Osteoblast (primary cell): ENCODE data around the gene PTPRK. TPM values are rescaled to one million over a fixed set of nuclear protein-coding genes. Genes with fewer than 3 reads are reported as not detected.

Source experiments
- DNase-seq: peaks from one replicate; pipeline ENCODE4 v3.0.0; 2011; ENCODE audit warnings: low spot score, mixed read lengths; ENCODE audit not compliant: insufficient read length; ENCODE audit errors: missing footprints
- H2AFZ ChIP-seq: 2 replicates; pipeline ENCODE4 v1.6.0; 2011; ENCODE audit warnings: mild to moderate bottlenecking, low read length
- H3K27ac ChIP-seq: 2 replicates; pipeline ENCODE4 v1.5.1; 2011; ENCODE audit warnings: mild to moderate bottlenecking, low read depth, low read length, moderate library complexity
- H3K27me3 ChIP-seq: 2 replicates; pipeline ENCODE4 v1.6.0; 2012; ENCODE audit warnings: mild to moderate bottlenecking, control low read depth, inconsistent platforms, low read length, moderate library complexity; ENCODE audit not compliant: insufficient read depth
- H3K36me3 ChIP-seq: 2 replicates; pipeline ENCODE4 v1.5.1; 2011; ENCODE audit warnings: mild to moderate bottlenecking, low read length, control low read depth, moderate library complexity; ENCODE audit not compliant: insufficient read depth
- H3K4me1 ChIP-seq: 2 replicates; pipeline ENCODE4 v1.5.1; 2011; ENCODE audit warnings: mild to moderate bottlenecking, low read length, control low read depth, moderate library complexity; ENCODE audit not compliant: insufficient read depth
- H3K4me2 ChIP-seq: 2 replicates; pipeline ENCODE4 v1.6.0; 2011; ENCODE audit warnings: mild to moderate bottlenecking, low read length; ENCODE audit not compliant: insufficient read depth
- H3K4me3 ChIP-seq: fragments of 200-600 bp; sonication (generic); 3 replicates; pipeline ENCODE4 v1.5.1; 2012; ENCODE audit warnings: mild to moderate bottlenecking, low read length, inconsistent platforms; ENCODE audit not compliant: insufficient read depth
- H3K79me2 ChIP-seq: 2 replicates; pipeline ENCODE4 v1.6.0; 2012; ENCODE audit warnings: mild to moderate bottlenecking, low read length, control low read depth, inconsistent platforms; ENCODE audit not compliant: insufficient read depth
- H3K9me3 ChIP-seq: 2 replicates; pipeline ENCODE4 v1.5.1; 2011; ENCODE audit warnings: low read depth, low read length, control low read depth
- H4K20me1 ChIP-seq: 2 replicates; pipeline ENCODE4 v1.6.0; 2012; ENCODE audit warnings: mild to moderate bottlenecking, low read length, control low read depth; ENCODE audit not compliant: insufficient read depth
- CTCF ChIP-seq: IDR thresholded peaks from 2 replicates; pipeline ENCODE4 v1.5.1; 2011; ENCODE audit warnings: mild to moderate bottlenecking, low read depth, low read length, moderate library complexity; ENCODE audit errors: extremely low read depth
- total RNA-seq: library from RNA; depleted of rRNA; stranded (reverse); fragments of >200 nt; gene quantifications from 2 replicates; pipeline ENCODE4 v1.2.3, GENCODE V29; 2012

Gene PTPRK
- total RNA-seq, 1 donor = 165 TPM

- peaks cover 8% of the 10 kb centered on the region for H3K79me2 ChIP-seq
- H3K27me3 ChIP-seq = no peaks in the 10 kb centered on the region
- no peaks in the 10 kb centered on the region for H3K9me3 ChIP-seq
- H3K36me3 ChIP-seq = no peaks in the 10 kb centered on the region
- H4K20me1 ChIP-seq = peaks cover 3% of the 10 kb centered on the region
- no peak overlapping the region for H2AFZ ChIP-seq
- H3K27ac ChIP-seq = no peak overlapping the region
- TF ChIP-seq CTCF = no peak
- no peak for DNase-seq
- H3K4me1 ChIP-seq = peaks cover 13% of the 10 kb centered on the region
- no peak overlapping the region for H3K4me3 ChIP-seq
- no peak overlapping the region for H3K4me2 ChIP-seq
Measured at GRCh38 chr6:128127650-128128049, 392.7 kb downstream of the PTPRK start.

GRCh38 chr6:128124713-128125112 lies 395.7 kb downstream of the PTPRK start:
- H3K4me1 ChIP-seq = peaks cover 7% of the 10 kb centered on the region
- H3K4me2 ChIP-seq = no peak overlapping the region
- no peak for TF ChIP-seq CTCF
- H4K20me1 ChIP-seq = no peaks in the 10 kb centered on the region
- no peak for DNase-seq
- no peak overlapping the region for H3K4me3 ChIP-seq
- H3K9me3 ChIP-seq = no peaks in the 10 kb centered on the region
- no peak overlapping the region for H2AFZ ChIP-seq
- no peaks in the 10 kb centered on the region for H3K36me3 ChIP-seq
- H3K79me2 ChIP-seq = peaks cover 8% of the 10 kb centered on the region
- H3K27me3 ChIP-seq = no peaks in the 10 kb centered on the region
- no peak overlapping the region for H3K27ac ChIP-seq

- H3K27me3 ChIP-seq = no peaks in the 10 kb centered on the region
- TF ChIP-seq CTCF = no peak
- no peaks in the 10 kb centered on the region for H3K9me3 ChIP-seq
- peaks cover 4% of the 10 kb centered on the region for H3K79me2 ChIP-seq
- H2AFZ ChIP-seq = no peak overlapping the region
- peaks cover 3% of the 10 kb centered on the region for H4K20me1 ChIP-seq
- H3K27ac ChIP-seq = no peak overlapping the region
- peaks cover 14% of the 10 kb centered on the region for H3K4me1 ChIP-seq
- H3K4me2 ChIP-seq = no peak overlapping the region
- H3K4me3 ChIP-seq = no peak overlapping the region
- DNase-seq = no peak
- H3K36me3 ChIP-seq = no peaks in the 10 kb centered on the region
Measured at GRCh38 chr6:128121610-128122009, 398.8 kb downstream of the PTPRK start.

GRCh38 chr6:128121190-128121589 lies 399.2 kb downstream of the PTPRK start:
- Histone ChIP-seq H3K9me3 (no peaks in the 10 kb centered on the region), H3K79me2 (peaks cover 4% of the 10 kb centered on the region), H3K27ac (no peak overlapping the region), H3K4me3 (no peak overlapping the region), H3K36me3 (no peaks in the 10 kb centered on the region), H3K27me3 (no peaks in the 10 kb centered on the region), H2AFZ (no peak overlapping the region), H3K4me2 (no peak overlapping the region), H4K20me1 (peaks cover 3% of the 10 kb centered on the region), H3K4me1 (peaks cover 14% of the 10 kb centered on the region)
- DNase-seq = no peak
- TF ChIP-seq CTCF = no peak
